Activated gamma-delta T cell treated with anti-CD3 and anti-CD28 coated beads, Interleukin-2, amount 50 U/mL, for 16 hours (primary cell): ENCODE measurements around the gene PADI4.

ENCODE experiments used
- DNase-seq: peaks from one replicate; pipeline ENCODE4 v3.0.0-alpha.2; 2020; ENCODE audit warnings: low read depth

The PADI4 gene

GRCh38 chr1:17307946-17308345, at the start of gene PADI4:
PADI4 (plus strand) TSS chr1:17308197; CDS start chr1:17308223, 26 bp downstream.
- DNase-seq, result no peak

- no peak for DNase-seq
Measured at GRCh38 chr1:17258758-17259130, 49.3 kb upstream of the PADI4 start.

- DNase-seq, result no peak
Measured at GRCh38 chr1:17259233-17259873, 48.6 kb upstream of the PADI4 start.

- no peak for DNase-seq
Measured at GRCh38 chr1:17260264-17260663, 47.7 kb upstream of the PADI4 start.

GRCh38 chr1:17260738-17261137, 47.3 kb upstream of the PADI4 start:
- DNase-seq, result no peak

- DNase-seq, result no peak
Measured at GRCh38 chr1:17263936-17264335, 44.1 kb upstream of the PADI4 start.

GRCh38 chr1:17264470-17264869, 43.5 kb upstream of the PADI4 start:
- DNase-seq, result no peak

- no peak for DNase-seq
Measured at GRCh38 chr1:17265162-17265561, 42.8 kb upstream of the PADI4 start.

- no peak for DNase-seq
Measured at GRCh38 chr1:17265950-17266349, 42.0 kb upstream of the PADI4 start.

GRCh38 chr1:17270891-17271765, 36.9 kb upstream of the PADI4 start:
- no peak for DNase-seq

- no peak for DNase-seq
Measured at GRCh38 chr1:17272066-17272465, 35.9 kb upstream of the PADI4 start.

- DNase-seq, result no peak
Measured at GRCh38 chr1:17272646-17273045, 35.4 kb upstream of the PADI4 start.

GRCh38 chr1:17273096-17273495, 34.9 kb upstream of the PADI4 start:
- no peak for DNase-seq

GRCh38 chr1:17274186-17275170, 33.5 kb upstream of the PADI4 start:
- DNase-seq, result no peak

GRCh38 chr1:17276568-17276967, 31.4 kb upstream of the PADI4 start:
- DNase-seq, result no peak

GRCh38 chr1:17277511-17278159, 30.4 kb upstream of the PADI4 start:
- no peak for DNase-seq

- no peak for DNase-seq
Measured at GRCh38 chr1:17278996-17279830, 28.8 kb upstream of the PADI4 start.

- DNase-seq, result no peak
Measured at GRCh38 chr1:17280436-17280835, 27.6 kb upstream of the PADI4 start.

GRCh38 chr1:17280894-17281293, 27.1 kb upstream of the PADI4 start:
- no peak for DNase-seq

GRCh38 chr1:17281775-17282181, 26.2 kb upstream of the PADI4 start:
- DNase-seq, result no peak

GRCh38 chr1:17282836-17283235, 25.2 kb upstream of the PADI4 start:
- DNase-seq, result no peak
